Measurements from ENCODE around the gene UBE2S.

Gene UBE2S

DNA sequence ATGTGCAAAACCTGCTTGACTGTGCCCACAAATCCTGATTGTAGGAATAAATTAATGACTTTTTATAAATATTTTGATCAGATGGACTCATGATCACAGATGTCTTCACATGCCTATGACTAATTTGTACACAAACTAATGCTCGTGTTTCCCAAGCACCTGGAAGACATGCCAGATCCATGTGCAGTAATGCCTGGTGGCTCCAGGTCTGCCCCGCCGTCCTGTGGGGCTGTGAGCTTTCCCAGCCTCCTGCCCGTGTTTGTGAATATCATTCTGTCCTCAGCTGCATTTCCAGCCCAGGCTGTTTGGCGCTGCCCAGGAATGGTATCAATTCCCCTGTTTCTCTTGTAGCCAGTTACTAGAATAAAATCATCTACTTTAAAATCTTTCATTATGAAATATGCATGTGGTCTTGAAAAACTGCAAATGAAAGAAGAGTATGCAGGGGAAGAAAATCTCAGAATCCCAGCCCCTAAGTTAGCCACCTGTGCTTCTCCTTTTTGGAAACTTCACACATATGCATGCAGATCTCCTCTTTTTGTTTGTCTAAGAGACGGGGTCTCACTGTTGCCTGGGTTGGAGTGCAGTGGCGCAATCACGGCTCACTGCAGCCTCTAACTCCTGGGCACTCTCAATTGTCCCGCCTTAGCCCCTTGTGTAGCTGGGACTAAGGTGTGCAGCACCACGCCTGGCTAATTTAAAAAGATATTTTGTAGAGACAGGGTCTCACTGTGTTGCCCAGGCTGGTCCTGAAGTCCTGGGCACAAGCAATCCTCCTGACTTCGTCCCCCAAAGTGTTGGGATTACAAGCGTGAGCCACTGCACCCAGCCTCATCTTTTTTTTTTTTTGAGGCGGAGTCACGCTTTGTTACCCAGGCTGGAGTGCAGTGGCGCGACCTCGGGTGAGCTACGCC lies 15.6 kb downstream of the UBE2S start:
- no peak overlapping the region for H3K4me3 ChIP-seq (ENCODE audit: insufficient read depth in 1 of 2, low read depth in 1 of 2, low read length in 2 of 2)
- H3K27me3 ChIP-seq (ENCODE audit: control insufficient read depth in 1 of 2, insufficient read depth in 1 of 2, low read length in 2 of 2) = no peaks in the 10 kb centered on the region
- no peak overlapping the region for H2BK12ac ChIP-seq (ENCODE audit: low read length in 2 of 2)
- peaks cover 43 to 54% of the 10 kb centered on the region in 2 experiments for H3K36me3 ChIP-seq (ENCODE audit: control insufficient read depth in 1 of 2, insufficient read depth in 2 of 2, low read depth in 1 of 2, low read length in 2 of 2)
- no peak overlapping the region for H3K4me2 ChIP-seq (ENCODE audit: low read length, poor library complexity, severe bottlenecking)
- H3K4ac ChIP-seq (ENCODE audit: low read depth in 1 of 2, low read length in 2 of 2) = no peak overlapping the region
- WGBS = 74% methylated on average over 15 of the region's 18 CpGs
- H4K8ac ChIP-seq (ENCODE audit: low read length) = no peak overlapping the region
- H3K14ac ChIP-seq (ENCODE audit: low read length in 2 of 2) = no peak overlapping the region
- no peak overlapping the region for H2AFZ ChIP-seq (ENCODE audit: low read depth, low read length)
- H3K27ac ChIP-seq (ENCODE audit: low read length, poor library complexity, severe bottlenecking) = no peak overlapping the region
- H3K23ac ChIP-seq (ENCODE audit: low read length in 2 of 2) = no peak overlapping the region
- no peak overlapping the region for H2BK15ac ChIP-seq (ENCODE audit: low read depth, poor library complexity, severe bottlenecking)
- no peak overlapping the region for H2BK120ac ChIP-seq (ENCODE audit: low read depth, low read length)
- no peak overlapping the region for H3K18ac ChIP-seq (ENCODE audit: low read depth in 1 of 2, low read length in 2 of 2)
- H3K9me3 ChIP-seq (ENCODE audit: control insufficient read depth, low read length) = no peaks in the 10 kb centered on the region
- H3K4me1 ChIP-seq (ENCODE audit: control insufficient read depth, insufficient read depth, low read depth, low read length) = peaks cover 51% of the 10 kb centered on the region
- no peak overlapping the region for H2AK5ac ChIP-seq (ENCODE audit: low read length, severe bottlenecking)
- peak; percentile 42 for DNase-seq
- peaks cover 5% of the 10 kb centered on the region for H3K79me1 ChIP-seq (replicated peaks; ENCODE audit: low read length, poor library complexity, severe bottlenecking)
- no peak overlapping the region for H2BK5ac ChIP-seq (ENCODE audit: low read depth, low read length, poor library complexity, severe bottlenecking)
- H4K91ac ChIP-seq (ENCODE audit: low read length) = no peak overlapping the region
- H3K9ac ChIP-seq (ENCODE audit: low read length) = no peak overlapping the region

DNA sequence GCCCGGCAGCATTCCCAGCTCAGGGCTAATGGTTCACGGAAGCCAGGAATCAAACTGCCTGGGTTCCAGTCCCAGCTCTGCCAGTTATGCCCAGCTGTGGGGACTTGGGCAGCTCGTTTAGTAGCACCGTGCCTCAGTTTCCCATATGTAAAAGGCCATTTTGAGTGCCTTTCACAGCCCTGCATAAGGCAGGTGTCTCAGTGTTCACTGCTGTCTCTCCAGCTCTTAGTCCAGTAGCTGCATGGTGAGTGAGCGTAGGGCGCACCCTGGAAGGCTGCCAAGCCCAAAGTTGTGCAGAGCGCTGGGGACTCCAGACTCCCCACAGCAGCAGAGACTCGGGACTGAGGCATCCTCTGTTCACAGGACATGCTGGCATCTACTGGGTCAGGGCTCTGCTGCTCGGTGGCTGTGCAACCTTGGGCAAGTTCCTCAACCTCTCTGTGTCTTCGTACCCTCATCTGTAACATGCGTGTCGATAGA lies 16.4 kb downstream of the UBE2S start:
- no peak overlapping the region for H4K91ac ChIP-seq (ENCODE audit: low read length)
- no peaks in the 10 kb centered on the region for H3K27me3 ChIP-seq (ENCODE audit: control insufficient read depth in 1 of 2, insufficient read depth in 1 of 2, low read length in 2 of 2)
- no peak overlapping the region for H2BK15ac ChIP-seq (ENCODE audit: low read depth, poor library complexity, severe bottlenecking)
- H3K27ac ChIP-seq (ENCODE audit: low read length, poor library complexity, severe bottlenecking) = no peak overlapping the region
- H3K4me2 ChIP-seq (ENCODE audit: low read length, poor library complexity, severe bottlenecking) = no peak overlapping the region
- no peak overlapping the region for H2AK5ac ChIP-seq (ENCODE audit: low read length, severe bottlenecking)
- no peak overlapping the region for H3K23ac ChIP-seq (ENCODE audit: low read length in 2 of 2)
- no peak overlapping the region for H2BK12ac ChIP-seq (ENCODE audit: low read length in 2 of 2)
- 92% methylated on average over 11 of the region's 12 CpGs for WGBS
- peak overlapping the region; percentile 24 for H3K9ac ChIP-seq (ENCODE audit: low read length)
- no peaks in the 10 kb centered on the region for H3K9me3 ChIP-seq (ENCODE audit: control insufficient read depth, low read length)
- H3K4me1 ChIP-seq (ENCODE audit: control insufficient read depth, insufficient read depth, low read depth, low read length) = peaks cover 53% of the 10 kb centered on the region
- H3K4me3 ChIP-seq (ENCODE audit: insufficient read depth in 1 of 2, low read depth in 1 of 2, low read length in 2 of 2) = no peak overlapping the region
- H2BK5ac ChIP-seq (ENCODE audit: low read depth, low read length, poor library complexity, severe bottlenecking) = no peak overlapping the region
- peaks cover 46 to 56% of the 10 kb centered on the region in 2 experiments for H3K36me3 ChIP-seq (ENCODE audit: control insufficient read depth in 1 of 2, insufficient read depth in 2 of 2, low read depth in 1 of 2, low read length in 2 of 2)
- H2AFZ ChIP-seq (ENCODE audit: low read depth, low read length) = no peak overlapping the region
- DNase-seq = no peak
- H3K14ac ChIP-seq (ENCODE audit: low read length in 2 of 2) = no peak overlapping the region
- H2BK120ac ChIP-seq (ENCODE audit: low read depth, low read length) = no peak overlapping the region
- peaks cover 5% of the 10 kb centered on the region for H3K79me1 ChIP-seq (replicated peaks; ENCODE audit: low read length, poor library complexity, severe bottlenecking)
- no peak overlapping the region for H3K18ac ChIP-seq (ENCODE audit: low read depth in 1 of 2, low read length in 2 of 2)
- peak overlapping the region; percentile 5 for H4K8ac ChIP-seq (ENCODE audit: low read length)
- H3K4ac ChIP-seq (ENCODE audit: low read depth in 1 of 2, low read length in 2 of 2) = no peak overlapping the region

DNA sequence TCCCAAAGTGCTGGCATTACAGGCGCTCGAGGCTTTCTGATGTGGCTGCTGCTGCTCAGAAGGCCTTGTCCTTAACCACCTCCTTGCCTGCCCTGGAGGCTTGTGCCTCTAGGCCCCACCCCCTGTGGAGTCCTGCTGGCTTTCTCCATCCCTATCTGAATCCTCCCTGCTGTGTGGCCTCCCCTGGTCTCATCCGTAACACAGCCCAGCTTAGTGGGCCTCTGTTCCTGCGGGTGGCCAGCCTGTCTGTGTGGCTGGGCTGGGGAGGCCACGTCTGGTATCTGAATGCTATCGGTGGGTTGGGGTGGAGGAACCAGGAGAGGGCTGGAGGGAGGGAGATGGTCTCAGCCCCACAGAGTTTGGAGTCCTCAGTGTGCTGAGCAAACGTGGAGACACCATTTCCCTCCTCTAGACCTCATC lies 17.1 kb downstream of the UBE2S start:
- H3K79me1 ChIP-seq (replicated peaks; ENCODE audit: low read length, poor library complexity, severe bottlenecking) = peaks cover 5% of the 10 kb centered on the region
- WGBS = 70% methylated on average over 4 of the region's 7 CpGs
- H2BK120ac ChIP-seq (ENCODE audit: low read depth, low read length) = no peak overlapping the region

More for the DNA sequence above, 17.1 kb downstream of the UBE2S start:
- Histone ChIP-seq H3K23ac (ENCODE audit: low read length in 2 of 2) (peak overlapping the region in 1 of 2 experiments; percentile 23), H3K18ac (ENCODE audit: low read depth in 1 of 2, low read length in 2 of 2) (peak overlapping the region in 1 of 2 experiments; percentile 23), H3K27ac (ENCODE audit: low read length, poor library complexity, severe bottlenecking) (peak overlapping the region; percentile 38), H2AFZ (ENCODE audit: low read depth, low read length) (no peak overlapping the region), H2BK5ac (ENCODE audit: low read depth, low read length, poor library complexity, severe bottlenecking) (no peak overlapping the region), H3K9me3 (ENCODE audit: control insufficient read depth, low read length) (no peaks in the 10 kb centered on the region), H3K4me1 (ENCODE audit: control insufficient read depth, insufficient read depth, low read depth, low read length) (peaks cover 53% of the 10 kb centered on the region), H3K4me2 (ENCODE audit: low read length, poor library complexity, severe bottlenecking) (no peak overlapping the region), H3K4me3 (ENCODE audit: insufficient read depth in 1 of 2, low read depth in 1 of 2, low read length in 2 of 2) (no peak overlapping the region), H2BK15ac (ENCODE audit: low read depth, poor library complexity, severe bottlenecking) (no peak overlapping the region), H3K9ac (ENCODE audit: low read length) (peak overlapping the region; percentile 24), H4K91ac (ENCODE audit: low read length) (no peak overlapping the region), H3K27me3 (ENCODE audit: control insufficient read depth in 1 of 2, insufficient read depth in 1 of 2, low read length in 2 of 2) (no peaks in the 10 kb centered on the region), H3K36me3 (ENCODE audit: control insufficient read depth in 1 of 2, insufficient read depth in 2 of 2, low read depth in 1 of 2, low read length in 2 of 2) (peaks cover 46 to 56% of the 10 kb centered on the region in 2 experiments), H2AK5ac (ENCODE audit: low read length, severe bottlenecking) (no peak overlapping the region), H3K4ac (ENCODE audit: low read depth in 1 of 2, low read length in 2 of 2) (no peak overlapping the region), H3K14ac (ENCODE audit: low read length in 2 of 2) (no peak overlapping the region), H2BK12ac (ENCODE audit: low read length in 2 of 2) (peak overlapping the region in 1 of 2 experiments; percentile 34), H4K8ac (ENCODE audit: low read length) (no peak overlapping the region)
- DNase-seq = no peak

Data from mesenchymal stem cell (in vitro differentiated cells and primary cell).